ENCODE measurements around the gene PRKG2. TPM values are rescaled to one million over a fixed set of nuclear protein-coding genes. Genes with fewer than 3 reads are reported as not detected.

Gene PRKG2
- 10 to 100 TPM in 2 of 3 donors, 1 to 10 TPM in 1; 9.8 to 25.7 (median 14.4) TPM for total RNA-seq
- long read RNA-seq, donor 1, full-length matches to known transcripts, result 6 of 13 reads
- long read RNA-seq, donor 1, partial matches to known transcripts, result 2 of 13 reads
- long read RNA-seq, donor 1, other reads (novel, unspliced or antisense), result 5 of 13 reads
- long read RNA-seq, donor 2, partial matches to known transcripts, result 2 of 4 reads
- long read RNA-seq, donor 2, other reads (novel, unspliced or antisense), result 1 of 4 reads

- intact Hi-C loops (cut with DNase I, micrococcal nuclease), result no loop called here
- ATAC-seq, result peak; percentile 56
- peak; percentile 31 to 51 (median 40) for DNase-seq
- H3K4me1 ChIP-seq (ENCODE audit: low read depth), result peaks cover 4% of the 10 kb centered on the region
- no peaks in the 10 kb centered on the region for H3K36me3 ChIP-seq (ENCODE audit: low read depth)
- peak within 1 kb of the TSS; percentile 3 for H3K4me3 ChIP-seq
- H3K9me3 ChIP-seq, result no peaks in the 10 kb centered on the region
- TF ChIP-seq CTCF (IDR thresholded peaks at IDR 0.05), result no peak
Measured at GRCh38 chr4:81214881-81215868, at the start of gene PRKG2. Gene PRKG2 (minus strand): TSS chr4:81215222. CDS start chr4:81205047, 10,175 bp downstream.

GRCh38 chr4:81260443-81261101 is 45.5 kb upstream of the PRKG2 start:
- no peaks in the 10 kb centered on the region for H3K9me3 ChIP-seq
- no peak overlapping the region for H3K4me3 ChIP-seq
- DNase-seq, result peak in 1 of 3 donors; percentile 26
- no peak for ATAC-seq
- H3K36me3 ChIP-seq (ENCODE audit: low read depth), result no peaks in the 10 kb centered on the region
- no peaks in the 10 kb centered on the region for H3K4me1 ChIP-seq (ENCODE audit: low read depth)
- intact Hi-C loops (cut with DNase I, micrococcal nuclease), result no loop called here
- TF ChIP-seq CTCF (IDR thresholded peaks at IDR 0.05), result no peak

GRCh38 chr4:81258841-81259550 is 44.0 kb upstream of the PRKG2 start:
- H3K4me1 ChIP-seq (ENCODE audit: low read depth), result no peaks in the 10 kb centered on the region
- H3K9me3 ChIP-seq, result no peaks in the 10 kb centered on the region
- H3K36me3 ChIP-seq (ENCODE audit: low read depth), result no peaks in the 10 kb centered on the region
- TF ChIP-seq CTCF (IDR thresholded peaks at IDR 0.05), result no peak
- no peak overlapping the region for H3K4me3 ChIP-seq
- no peak for DNase-seq
- ATAC-seq, result peak; percentile 54
- intact Hi-C loops (cut with DNase I, micrococcal nuclease), result no loop called here

- DNase-seq (no peak), ATAC-seq (no peak)
- intact Hi-C loops (cut with DNase I, micrococcal nuclease), result no loop called here
- no peaks in the 10 kb centered on the region for H3K36me3 ChIP-seq (ENCODE audit: low read depth)
- no peak for TF ChIP-seq CTCF (IDR thresholded peaks at IDR 0.05)
- H3K9me3 ChIP-seq, result no peaks in the 10 kb centered on the region
- no peaks in the 10 kb centered on the region for H3K4me1 ChIP-seq (ENCODE audit: low read depth)
- no peak overlapping the region for H3K4me3 ChIP-seq
Measured at GRCh38 chr4:81257816-81258215, 42.8 kb upstream of the PRKG2 start.

GRCh38 chr4:81257021-81257420 is 42.0 kb upstream of the PRKG2 start:
- H3K4me1 ChIP-seq (ENCODE audit: low read depth), result no peaks in the 10 kb centered on the region
- H3K4me3 ChIP-seq, result no peak overlapping the region
- no peaks in the 10 kb centered on the region for H3K9me3 ChIP-seq
- no peaks in the 10 kb centered on the region for H3K36me3 ChIP-seq (ENCODE audit: low read depth)
- ATAC-seq (no peak), DNase-seq (no peak)
- intact Hi-C loops (cut with DNase I, micrococcal nuclease), result no loop called here
- no peak for TF ChIP-seq CTCF (IDR thresholded peaks at IDR 0.05)

Data from mucosa of descending colon (tissue), 3 donors.